Mesothelial cell of epicardium (in vitro differentiated cells): ENCODE data around the gene SPIN2B. TPM values are rescaled to one million over a fixed set of nuclear protein-coding genes. Genes with fewer than 3 reads are reported as not detected.
"Not testable (repeated sequence)": the region's sequence is repeated elsewhere in the genome, so short reads cannot be mapped to it uniquely, and the experiment has no call there.

Source experiments
- DNase-seq, 2 experiments: peaks; one replicate each; pipeline ENCODE4 v3.0.0; 2021; ENCODE audit warnings: low spot score in 2 of 2; ENCODE audit not compliant: unreplicated experiment in 2 of 2
- H3K27ac Mint-ChIP-seq: 2 replicates; pipeline ENCODE4 v1.8.0; 2021; ENCODE audit warnings: mixed read lengths
- H3K27me3 Mint-ChIP-seq: 2 replicates; pipeline ENCODE4 v1.8.0; 2021; ENCODE audit warnings: low read depth, mixed read lengths
- H3K36me3 Mint-ChIP-seq: 2 replicates; pipeline ENCODE4 v1.8.0; 2021; ENCODE audit warnings: mixed read lengths
- H3K4me1 Mint-ChIP-seq: 2 replicates; pipeline ENCODE4 v1.8.0; 2021; ENCODE audit warnings: mixed read lengths
- H3K4me3 Mint-ChIP-seq: 2 replicates; pipeline ENCODE4 v1.8.0; 2021; ENCODE audit warnings: mild to moderate bottlenecking, moderate library complexity, mixed read lengths
- H3K9me3 Mint-ChIP-seq: 2 replicates; pipeline ENCODE4 v1.8.0; 2021; ENCODE audit warnings: mixed read lengths
- total RNA-seq: library from RNA; stranded (reverse); gene quantifications from 3 replicates; pipeline ENCODE4 v1.2.1, GENCODE V29; 2021
- TF ChIP-seq, protein P1 (sequence below): fragments of 200-600 bp; sonication (generic); IDR thresholded peaks from one replicate; pipeline ENCODE4 v1.5.0; 2021; ENCODE audit warnings: antibody characterized with exemption; ENCODE audit not compliant: unreplicated experiment

Gene SPIN2B
- total RNA-seq: 19.7 to 20.5 TPM (median 19.9 TPM) in 3 replicates

DNA sequence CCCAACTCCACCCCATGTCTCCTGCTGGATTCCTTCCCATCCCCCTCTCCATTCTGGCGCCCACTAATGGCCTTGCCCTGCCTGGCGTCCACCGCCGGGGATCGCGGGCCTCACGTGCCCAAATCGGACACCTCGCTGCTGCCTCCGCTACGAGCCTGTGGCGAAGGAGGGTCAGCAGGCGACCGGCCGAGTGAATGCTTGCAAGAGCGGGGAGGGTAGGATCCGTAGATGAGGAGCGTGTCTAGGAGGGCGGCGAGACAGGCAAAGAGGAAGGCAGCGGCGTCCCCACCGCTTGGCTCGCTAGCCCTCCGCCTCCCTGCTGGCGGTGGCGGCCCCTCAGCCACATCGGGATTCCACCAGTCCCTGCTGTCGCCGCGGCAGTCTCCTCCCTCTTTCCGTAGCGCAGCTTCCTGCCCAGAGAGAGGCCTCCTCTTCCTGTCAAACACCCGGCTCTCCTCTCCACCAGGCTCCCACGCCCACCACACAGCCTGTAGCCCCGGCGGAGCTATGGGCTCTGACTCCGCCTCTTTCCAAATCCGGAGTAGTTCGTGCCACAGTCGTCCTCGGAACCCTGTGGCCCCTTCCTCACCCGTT, at the start of gene SPIN2B:
Gene SPIN2B, minus strand, starts transcription at position 387 of the 594 bp plus-strand sequence.
- TF ChIP-seq, protein P1, sequence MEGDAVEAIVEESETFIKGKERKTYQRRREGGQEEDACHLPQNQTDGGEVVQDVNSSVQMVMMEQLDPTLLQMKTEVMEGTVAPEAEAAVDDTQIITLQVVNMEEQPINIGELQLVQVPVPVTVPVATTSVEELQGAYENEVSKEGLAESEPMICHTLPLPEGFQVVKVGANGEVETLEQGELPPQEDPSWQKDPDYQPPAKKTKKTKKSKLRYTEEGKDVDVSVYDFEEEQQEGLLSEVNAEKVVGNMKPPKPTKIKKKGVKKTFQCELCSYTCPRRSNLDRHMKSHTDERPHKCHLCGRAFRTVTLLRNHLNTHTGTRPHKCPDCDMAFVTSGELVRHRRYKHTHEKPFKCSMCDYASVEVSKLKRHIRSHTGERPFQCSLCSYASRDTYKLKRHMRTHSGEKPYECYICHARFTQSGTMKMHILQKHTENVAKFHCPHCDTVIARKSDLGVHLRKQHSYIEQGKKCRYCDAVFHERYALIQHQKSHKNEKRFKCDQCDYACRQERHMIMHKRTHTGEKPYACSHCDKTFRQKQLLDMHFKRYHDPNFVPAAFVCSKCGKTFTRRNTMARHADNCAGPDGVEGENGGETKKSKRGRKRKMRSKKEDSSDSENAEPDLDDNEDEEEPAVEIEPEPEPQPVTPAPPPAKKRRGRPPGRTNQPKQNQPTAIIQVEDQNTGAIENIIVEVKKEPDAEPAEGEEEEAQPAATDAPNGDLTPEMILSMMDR: no peak
- H3K4me1 Mint-ChIP-seq: peaks cover 2% of the 10 kb centered on the region
- H3K4me3 Mint-ChIP-seq: peak within 1 kb of the TSS; percentile 91
- peaks cover 5% of the 10 kb centered on the region for H3K36me3 Mint-ChIP-seq
- DNase-seq: peak; percentile 42 to 73
- peak within 1 kb of the TSS; percentile 97 for H3K27ac Mint-ChIP-seq
- H3K27me3 Mint-ChIP-seq: no peaks in the 10 kb centered on the region
- H3K9me3 Mint-ChIP-seq: peaks cover 6% of the 10 kb centered on the region

DNA sequence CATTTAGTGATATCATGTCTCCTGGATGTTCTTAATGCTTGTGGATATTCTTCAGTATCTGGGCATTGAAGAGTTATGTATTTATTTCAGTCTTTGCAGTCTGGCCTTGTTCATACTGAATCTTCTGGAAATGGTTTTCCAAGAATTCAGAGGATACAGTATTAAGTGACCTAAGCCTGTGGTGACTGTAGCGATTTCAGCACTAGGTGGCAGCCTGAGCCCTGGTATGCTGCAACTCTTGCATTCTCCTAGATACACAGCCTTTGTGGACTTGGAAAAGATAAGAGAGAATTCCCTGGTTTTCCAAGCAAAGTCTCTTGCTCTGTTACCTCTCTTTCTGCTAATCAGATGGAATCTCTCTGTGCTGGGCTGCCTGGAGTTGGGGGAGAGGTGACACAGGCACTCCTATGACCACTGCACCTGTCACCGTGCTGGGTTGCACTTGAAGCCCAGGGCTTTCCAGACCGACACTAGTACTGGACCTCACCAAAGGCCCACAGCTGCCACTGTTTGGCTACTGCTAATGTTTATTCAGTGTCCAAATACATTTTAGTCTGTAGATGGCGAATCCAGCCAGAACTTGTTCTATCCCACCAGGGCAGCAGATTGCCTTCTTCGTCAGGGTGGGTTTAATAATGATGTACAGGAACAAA, 35.2 kb upstream of the SPIN2B start:
- no peak overlapping the region for H3K27ac Mint-ChIP-seq
- H3K27me3 Mint-ChIP-seq: no peaks in the 10 kb centered on the region
- no peak overlapping the region for H3K4me3 Mint-ChIP-seq
- H3K9me3 Mint-ChIP-seq: peaks cover 40% of the 10 kb centered on the region
- peaks cover 17% of the 10 kb centered on the region for H3K36me3 Mint-ChIP-seq
- TF ChIP-seq, protein P1: no peak
- DNase-seq: no peak
- no peaks in the 10 kb centered on the region for H3K4me1 Mint-ChIP-seq

DNA sequence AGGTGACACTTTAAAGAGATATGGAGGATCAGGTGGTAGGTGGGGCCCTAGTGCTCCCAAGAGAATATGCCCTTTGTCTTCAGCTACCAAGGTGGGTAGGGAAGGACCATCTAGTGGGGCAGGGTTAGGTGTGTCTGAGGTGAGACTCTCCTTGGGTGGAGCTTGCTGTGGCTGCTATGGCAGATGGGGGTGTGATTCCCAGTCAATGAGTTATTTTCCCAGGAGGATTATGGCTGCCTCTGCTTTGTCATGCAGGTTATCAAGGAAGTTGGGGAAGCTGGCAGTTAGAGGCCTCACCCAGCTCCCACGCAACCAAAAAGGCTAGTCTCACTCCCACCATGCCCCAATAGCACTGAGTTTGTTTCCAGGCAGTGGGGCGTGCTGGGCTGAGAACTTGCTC, 33.8 kb upstream of the SPIN2B start:
- H3K36me3 Mint-ChIP-seq: peaks cover 17% of the 10 kb centered on the region
- no peak overlapping the region for H3K4me3 Mint-ChIP-seq
- no peak for DNase-seq
- H3K4me1 Mint-ChIP-seq: no peaks in the 10 kb centered on the region
- no peaks in the 10 kb centered on the region for H3K27me3 Mint-ChIP-seq
- no peak overlapping the region for H3K27ac Mint-ChIP-seq
- peaks cover 40% of the 10 kb centered on the region for H3K9me3 Mint-ChIP-seq
- TF ChIP-seq, protein P1: no peak

DNA sequence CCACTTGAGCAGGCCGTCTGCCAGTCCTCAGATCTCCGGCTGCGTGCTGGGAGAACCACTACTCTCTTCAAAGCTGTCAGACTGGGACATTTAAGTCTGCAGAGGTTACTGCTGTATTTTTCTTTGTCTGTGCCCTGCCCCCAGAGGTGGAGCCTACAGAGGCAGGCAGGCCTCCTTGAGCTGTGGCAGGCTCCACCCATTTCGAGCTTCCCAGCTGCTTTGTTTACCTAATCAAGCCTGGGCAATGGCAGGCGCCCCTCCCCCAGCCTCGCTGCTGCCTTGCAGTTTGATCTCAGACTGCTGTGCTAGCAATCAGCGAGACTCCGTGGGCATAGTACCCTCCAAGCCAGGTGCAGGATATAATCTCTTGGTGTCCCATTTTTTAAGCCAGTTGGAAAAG, 30.9 kb upstream of the SPIN2B start:
- H3K4me3 Mint-ChIP-seq, H3K27ac Mint-ChIP-seq, H3K4me1 Mint-ChIP-seq, H3K27me3 Mint-ChIP-seq, DNase-seq: not testable (repeated sequence)
- Mint-ChIP-seq H3K9me3 (peaks cover 58% of the 10 kb centered on the region), H3K36me3 (peaks cover 30% of the 10 kb centered on the region)

DNA sequence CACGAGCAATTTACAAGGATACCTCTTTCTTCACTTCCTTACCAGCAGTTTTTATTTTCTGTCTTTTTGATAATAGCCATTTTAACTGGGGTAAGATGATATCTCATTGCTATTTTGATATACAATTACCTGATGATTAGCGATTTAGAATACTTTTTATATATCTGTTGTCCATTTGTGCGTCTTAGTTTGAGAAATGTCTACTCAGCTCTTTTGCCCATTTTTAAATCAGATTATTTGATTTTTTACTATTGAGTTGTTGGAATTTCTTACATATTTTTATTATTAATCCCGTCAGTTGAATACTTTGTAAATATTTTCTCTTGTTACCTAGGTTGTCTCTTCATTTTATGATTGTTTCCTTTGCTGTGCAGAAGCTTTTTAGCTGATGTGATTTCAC, 17.3 kb upstream of the SPIN2B start:
- peaks cover 3% of the 10 kb centered on the region for H3K36me3 Mint-ChIP-seq
- peaks cover 26% of the 10 kb centered on the region for H3K9me3 Mint-ChIP-seq
- H3K4me1 Mint-ChIP-seq: peaks cover 16% of the 10 kb centered on the region
- H3K27ac Mint-ChIP-seq: no peak overlapping the region
- TF ChIP-seq, protein P1: no peak
- H3K4me3 Mint-ChIP-seq: no peak overlapping the region
- DNase-seq: no peak
- H3K27me3 Mint-ChIP-seq: no peaks in the 10 kb centered on the region

DNA sequence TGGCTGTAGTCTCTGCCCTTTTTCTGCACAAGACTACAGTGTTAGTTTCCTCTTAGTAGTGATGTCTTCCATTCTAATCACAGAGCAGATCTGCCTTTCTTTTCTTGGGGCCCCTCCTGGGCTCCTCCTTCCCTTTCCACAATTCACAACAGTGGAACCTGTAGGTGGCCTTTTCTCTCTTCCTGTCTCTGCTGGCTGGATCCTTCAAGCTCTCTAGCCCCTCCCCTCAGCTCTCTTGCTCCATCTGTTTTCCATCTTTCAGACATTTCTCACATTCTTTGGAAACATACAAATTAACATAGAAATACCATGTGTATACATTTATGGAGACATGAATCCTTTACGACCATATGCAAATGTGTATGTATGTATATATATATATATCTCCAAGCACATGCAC, 16.2 kb upstream of the SPIN2B start:
- H3K9me3 Mint-ChIP-seq: peaks cover 22% of the 10 kb centered on the region
- H3K36me3 Mint-ChIP-seq: peaks cover 3% of the 10 kb centered on the region
- TF ChIP-seq, protein P1: no peak
- DNase-seq: no peak
- peak overlapping the region; percentile 89 for H3K27ac Mint-ChIP-seq
- H3K27me3 Mint-ChIP-seq: no peaks in the 10 kb centered on the region
- peak overlapping the region; percentile 72 for H3K4me3 Mint-ChIP-seq
- H3K4me1 Mint-ChIP-seq: peaks cover 16% of the 10 kb centered on the region

DNA sequence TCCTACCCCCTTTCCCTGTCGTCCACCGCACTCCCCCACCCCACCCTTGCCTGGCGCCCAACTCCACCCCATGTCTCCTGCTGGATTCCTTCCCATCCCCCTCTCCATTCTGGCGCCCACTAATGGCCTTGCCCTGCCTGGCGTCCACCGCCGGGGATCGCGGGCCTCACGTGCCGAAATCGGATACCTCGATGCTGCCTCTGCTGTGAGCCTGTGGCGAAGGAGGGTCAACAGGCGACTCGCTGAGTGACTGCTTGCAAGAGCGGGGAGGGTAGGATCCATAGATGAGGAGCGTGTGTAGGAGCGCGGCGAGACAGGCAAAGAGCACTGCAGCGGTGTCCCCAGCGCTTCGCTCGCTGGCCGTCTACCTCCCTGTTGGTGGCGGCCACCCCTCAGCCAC, 15.7 kb upstream of the SPIN2B start, which contains the start of gene SPIN2A:
Gene SPIN2A, minus strand, starts transcription at position 325 of the 400 bp plus-strand sequence. CDS start 800 bp downstream, outside the sequence.
- peak in 1 of 2 experiments; percentile 52 for DNase-seq
- not testable (repeated sequence) for H3K27me3 Mint-ChIP-seq, H3K36me3 Mint-ChIP-seq
- H3K4me1 Mint-ChIP-seq: peaks cover 16% of the 10 kb centered on the region
- peak within 1 kb of the TSS; percentile 72 for H3K4me3 Mint-ChIP-seq
- H3K9me3 Mint-ChIP-seq: peaks cover 21% of the 10 kb centered on the region
- peak within 1 kb of the TSS; percentile 89 for H3K27ac Mint-ChIP-seq

DNA sequence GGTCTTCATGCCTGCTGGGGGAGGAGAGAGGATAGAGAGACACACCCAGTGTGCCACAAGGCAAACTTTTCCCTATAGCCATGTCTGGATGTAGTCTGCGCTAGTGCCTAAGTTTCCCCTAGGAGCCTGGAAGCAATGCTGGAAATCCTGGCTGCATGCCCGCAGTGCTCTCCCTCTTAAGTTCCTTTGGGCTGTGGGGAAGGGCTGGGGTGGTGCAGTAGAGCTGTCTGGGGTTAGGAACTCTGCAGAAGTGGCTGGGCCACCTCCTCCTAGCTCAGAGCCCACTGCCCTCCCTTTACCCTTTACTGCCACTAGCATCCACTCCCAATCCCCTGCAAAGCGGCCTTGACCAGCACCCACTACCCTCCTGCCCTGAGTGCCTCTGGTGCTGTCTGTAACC, 15.2 kb upstream of the SPIN2B start:
- peaks cover 16% of the 10 kb centered on the region for H3K4me1 Mint-ChIP-seq
- H3K27me3 Mint-ChIP-seq, DNase-seq, H3K36me3 Mint-ChIP-seq: not testable (repeated sequence)
- H3K4me3 Mint-ChIP-seq: peak overlapping the region; percentile 72
- peak overlapping the region; percentile 89 for H3K27ac Mint-ChIP-seq
- H3K9me3 Mint-ChIP-seq: peaks cover 17% of the 10 kb centered on the region
